ENCODE results near the gene ASCC1. TPM values are rescaled to one million over a fixed set of nuclear protein-coding genes. Genes with fewer than 3 reads are reported as not detected.
"Not testable (repeated sequence)": the region's sequence is repeated elsewhere in the genome, so short reads cannot be mapped to it uniquely, and the experiment has no call there.

The ASCC1 gene
- total RNA-seq, 4 donors from 2014 or later: 24.4 to 42.4 (median 35.2) TPM

DNA sequence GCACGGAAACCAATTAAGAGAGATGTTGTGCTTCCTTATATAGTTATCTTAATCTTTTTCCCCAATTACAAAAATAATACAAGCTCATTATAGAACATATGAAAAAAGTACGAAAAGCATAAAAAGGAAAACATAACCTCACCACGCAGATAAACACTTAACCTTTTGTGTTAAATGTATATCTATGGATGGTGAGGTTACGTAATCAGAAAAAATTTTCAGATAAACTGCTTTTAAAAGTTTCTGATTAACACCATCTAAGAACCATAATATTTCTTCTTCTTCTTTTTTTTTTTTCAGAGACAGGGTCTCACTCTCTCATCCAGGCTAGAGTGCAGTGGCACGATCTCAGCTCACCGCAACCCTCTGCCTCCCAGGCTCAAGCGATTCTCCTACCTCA, 78.5 kb downstream of the ASCC1 start:
- 95 to 100% methylated on average over 4 to 7 of the region's 7 CpGs for WGBS, 2 donors (ENCODE audit: low coverage in 1 of 2)
- TF ChIP-seq POLR2A (IDR thresholded peaks at IDR 0.05) (no peak), EP300 (IDR thresholded peaks at IDR 0.05) (no peak), POLR2AphosphoS5 (IDR thresholded peaks at IDR 0.05) (no peak), CTCF (IDR thresholded peaks at IDR 0.05) (no peak)
- ATAC-seq: no peak

DNA sequence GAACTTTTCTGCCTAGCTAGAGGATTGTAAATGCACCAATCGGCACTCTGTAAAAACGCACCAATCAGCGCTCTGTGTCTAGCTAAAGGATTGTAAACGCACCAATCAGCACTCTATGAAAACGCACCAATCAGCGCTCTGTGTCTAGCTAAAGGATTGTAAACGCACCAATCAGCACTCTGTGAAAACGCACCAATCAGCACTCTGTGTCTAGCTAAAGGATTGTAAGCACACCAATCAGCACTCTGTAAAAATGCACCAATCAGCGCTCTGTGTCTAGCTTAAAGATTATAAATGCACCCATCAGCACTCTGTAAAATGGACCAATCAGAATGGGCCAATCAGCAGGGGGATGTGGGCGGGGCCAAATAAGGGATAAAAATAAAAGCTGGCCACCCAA, 79.9 kb downstream of the ASCC1 start:
- not testable (repeated sequence) for H3K4me3 ChIP-seq, H3K27ac ChIP-seq, ATAC-seq, H3K4me1 ChIP-seq, H3K9me3 ChIP-seq, H3K27me3 ChIP-seq
- peaks cover 0 to 30% of the 10 kb centered on the region in 2 donors for H3K36me3 ChIP-seq
- WGBS, 2 donors (ENCODE audit: low coverage in 1 of 2): 93 to 100% methylated on average over 1 to 4 of the region's 10 CpGs

More for the DNA sequence above, 78.5 kb downstream of the ASCC1 start:
- H3K4me1 ChIP-seq: no peaks in the 10 kb centered on the region
- H3K27ac ChIP-seq: no peak overlapping the region
- no peaks in the 10 kb centered on the region for H3K27me3 ChIP-seq
- no peaks in the 10 kb centered on the region for H3K9me3 ChIP-seq
- no peak overlapping the region for H3K4me3 ChIP-seq
- peaks cover 0 to 23% of the 10 kb centered on the region in 2 donors for H3K36me3 ChIP-seq

DNA sequence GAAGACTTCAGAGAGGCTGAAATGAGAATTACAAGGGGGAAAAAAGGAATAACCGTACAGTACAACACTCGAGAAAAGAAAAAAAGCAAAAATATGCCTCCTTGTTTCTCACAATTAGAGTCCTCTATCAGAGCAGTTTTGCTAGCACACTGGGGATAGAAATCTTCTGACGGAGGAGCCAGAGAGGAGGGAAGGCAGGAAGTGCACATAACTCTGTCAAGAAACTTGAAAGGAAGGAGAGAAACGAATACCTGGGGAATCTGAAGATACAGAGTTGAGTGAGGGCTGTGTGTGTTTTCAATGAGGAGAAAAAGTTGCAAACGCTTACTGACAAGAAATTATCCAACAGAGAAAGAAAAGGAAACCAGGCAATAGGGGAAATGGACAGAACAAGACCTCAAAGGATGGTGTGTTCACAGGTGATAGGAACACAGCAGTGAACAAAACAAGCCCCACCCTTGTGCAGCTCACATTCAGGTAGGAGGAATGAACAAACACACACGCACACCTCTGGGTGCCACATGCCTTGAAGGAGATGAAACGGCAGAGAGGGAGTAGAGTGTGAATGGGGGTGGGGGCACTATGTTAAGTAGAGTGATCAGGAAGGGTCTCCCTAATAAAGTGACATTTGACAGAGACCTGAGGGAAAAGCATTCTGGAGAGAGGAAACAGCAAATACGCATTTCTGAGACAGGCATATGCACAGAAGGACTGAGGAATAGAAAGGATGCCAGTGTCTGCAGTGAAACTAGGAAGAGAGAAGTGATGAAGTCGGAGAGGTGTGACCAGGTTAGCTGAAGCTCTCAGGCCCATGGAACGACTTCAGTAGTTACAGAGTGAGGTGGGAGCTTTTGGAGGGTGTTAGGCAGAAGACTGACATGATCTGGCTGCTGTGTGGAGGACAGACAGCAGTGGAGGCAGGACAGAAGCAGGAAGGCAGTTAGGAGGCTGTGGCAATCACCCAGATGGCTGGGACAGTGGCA, 81.0 kb downstream of the ASCC1 start:
- no peak for TF ChIP-seq EP300 (IDR thresholded peaks at IDR 0.05)
- TF ChIP-seq POLR2AphosphoS5 (IDR thresholded peaks at IDR 0.05): no peak
- no peak for TF ChIP-seq CTCF (IDR thresholded peaks at IDR 0.05)
- no peak for TF ChIP-seq POLR2A (IDR thresholded peaks at IDR 0.05)

GRCh38 chr10:72133517-72133916, 82.6 kb downstream of the ASCC1 start:
- H3K27ac ChIP-seq: no peak overlapping the region
- no peaks in the 10 kb centered on the region for H3K4me1 ChIP-seq
- no peak overlapping the region for H3K4me3 ChIP-seq
- peak; percentile 25 for ATAC-seq
- TF ChIP-seq POLR2A (IDR thresholded peaks at IDR 0.05) (no peak), CTCF (IDR thresholded peaks at IDR 0.05) (no peak), POLR2AphosphoS5 (IDR thresholded peaks at IDR 0.05) (no peak), EP300 (IDR thresholded peaks at IDR 0.05) (no peak)
- no peaks in the 10 kb centered on the region for H3K27me3 ChIP-seq
- no peaks in the 10 kb centered on the region for H3K9me3 ChIP-seq
- H3K36me3 ChIP-seq: peaks cover 0 to 36% of the 10 kb centered on the region in 2 donors

More for the DNA sequence above, 81.0 kb downstream of the ASCC1 start:
- H3K27ac ChIP-seq: no peak overlapping the region
- WGBS, 2 donors (ENCODE audit: low coverage in 1 of 2): 80 to 82% methylated on average over 1 to 9 of the region's 10 CpGs
- ATAC-seq: no peak
- no peaks in the 10 kb centered on the region for H3K27me3 ChIP-seq
- H3K4me1 ChIP-seq: no peaks in the 10 kb centered on the region
- no peak overlapping the region for H3K4me3 ChIP-seq
- no peaks in the 10 kb centered on the region for H3K9me3 ChIP-seq
- H3K36me3 ChIP-seq: peaks cover 0 to 36% of the 10 kb centered on the region in 2 donors

DNA sequence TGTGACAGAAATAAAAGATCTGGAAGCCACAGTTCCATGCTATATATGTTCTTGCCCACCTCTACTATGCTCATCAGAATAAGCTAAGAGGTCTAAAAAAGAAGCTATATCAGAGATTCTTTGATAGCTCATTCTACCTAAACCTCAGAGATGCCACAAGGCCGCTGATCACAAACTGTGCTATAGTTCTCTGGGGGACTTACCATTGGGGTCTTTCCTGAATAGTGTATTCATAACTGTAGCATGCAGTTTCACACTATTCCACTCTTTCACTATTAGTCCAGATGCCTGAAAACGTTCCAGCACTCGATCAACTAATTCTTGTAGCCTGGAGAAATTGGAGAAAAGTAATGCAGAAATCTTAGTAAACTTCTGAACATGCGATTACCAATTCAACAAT, 83.2 kb downstream of the ASCC1 start:
- peaks cover 0 to 41% of the 10 kb centered on the region in 2 donors for H3K36me3 ChIP-seq
- H3K4me3 ChIP-seq: no peak overlapping the region
- H3K27ac ChIP-seq: no peak overlapping the region
- no peaks in the 10 kb centered on the region for H3K27me3 ChIP-seq
- H3K9me3 ChIP-seq: no peaks in the 10 kb centered on the region
- H3K4me1 ChIP-seq: no peaks in the 10 kb centered on the region
- 63 to 84% methylated on average over 1 to 4 of the region's 4 CpGs for WGBS, 2 donors (ENCODE audit: low coverage in 1 of 2)
- ATAC-seq: no peak
- TF ChIP-seq CTCF (IDR thresholded peaks at IDR 0.05): no peak
- TF ChIP-seq EP300 (IDR thresholded peaks at IDR 0.05): no peak
- no peak for TF ChIP-seq POLR2AphosphoS5 (IDR thresholded peaks at IDR 0.05)
- TF ChIP-seq POLR2A (IDR thresholded peaks at IDR 0.05): no peak

All from gastroesophageal sphincter (tissue), 4 donors.